ENCODE results near the gene EGFL8. TPM values are rescaled to one million over a fixed set of nuclear protein-coding genes. Genes with fewer than 3 reads are reported as not detected.

EGFL8 gene
- total RNA-seq, 1 experiment from 2014 or later, result 18.8 TPM

- peaks cover 81% of the 10 kb centered on the region for H3K36me3 Mint-ChIP-seq (ENCODE audit: insufficient read depth, unreplicated experiment)
- H3K9me3 Mint-ChIP-seq (ENCODE audit: low read depth, unreplicated experiment), result no peaks in the 10 kb centered on the region
- peak overlapping the region; percentile 98 for H3K4me3 Mint-ChIP-seq (ENCODE audit: low read depth, unreplicated experiment)
- no TSS peak for BruUV-seq (replicated peaks)
- peak overlapping the region; percentile 98 for H3K27ac Mint-ChIP-seq (ENCODE audit: unreplicated experiment)
- H3K4me1 Mint-ChIP-seq (ENCODE audit: low read depth, unreplicated experiment), result peaks cover 23% of the 10 kb centered on the region
- no peak for DNase-seq
- no peak for TF ChIP-seq CTCF (IDR thresholded peaks at IDR 0.05; ENCODE audit: unreplicated experiment)
- no peaks in the 10 kb centered on the region for H3K27me3 Mint-ChIP-seq (ENCODE audit: unreplicated experiment)
- intact Hi-C loops (cut with micrococcal nuclease; ENCODE audit: unreplicated experiment), result no loop called here
- CTCF ChIA-PET, result interaction anchor here (4.6 kb wide), 1 partner anchor 9 kb away, joined by 39 read pairs; no protein-coding TSS in a partner anchor
Observed at GRCh38 chr6:32126880-32127279, 37.5 kb upstream of the EGFL8 start.

GRCh38 chr6:32127409-32127716 lies 37.0 kb upstream of the EGFL8 start:
- H3K4me3 Mint-ChIP-seq (ENCODE audit: low read depth, unreplicated experiment), result peak overlapping the region; percentile 98
- peaks cover 77% of the 10 kb centered on the region for H3K36me3 Mint-ChIP-seq (ENCODE audit: insufficient read depth, unreplicated experiment)
- H3K9me3 Mint-ChIP-seq (ENCODE audit: low read depth, unreplicated experiment), result no peaks in the 10 kb centered on the region
- TF ChIP-seq CTCF (IDR thresholded peaks at IDR 0.05; ENCODE audit: unreplicated experiment), result no peak
- CTCF ChIA-PET, result interaction anchor here (1.3 to 4.6 kb wide), 3 partner anchors 9 to 68 kb away, joined by 6 to 39 read pairs (median 14); partner anchors contain the start of gene RNF5
- H3K27ac Mint-ChIP-seq (ENCODE audit: unreplicated experiment), result peak overlapping the region; percentile 98
- peaks cover 23% of the 10 kb centered on the region for H3K4me1 Mint-ChIP-seq (ENCODE audit: low read depth, unreplicated experiment)
- no peaks in the 10 kb centered on the region for H3K27me3 Mint-ChIP-seq (ENCODE audit: unreplicated experiment)
- intact Hi-C loops (cut with micrococcal nuclease; ENCODE audit: unreplicated experiment), result no loop called here
- BruUV-seq (replicated peaks), result no TSS peak
- no peak for DNase-seq

GRCh38 chr6:32127717-32128592 lies 36.4 kb upstream of the EGFL8 start, which contains the start of gene ATF6B:
ATF6B (minus strand) TSS chr6:32128246; CDS start chr6:32128207, 39 bp downstream.
- H3K36me3 Mint-ChIP-seq (ENCODE audit: insufficient read depth, unreplicated experiment), result peaks cover 72% of the 10 kb centered on the region
- no TSS peak for BruUV-seq (replicated peaks)
- no peaks in the 10 kb centered on the region for H3K27me3 Mint-ChIP-seq (ENCODE audit: unreplicated experiment)
- no peaks in the 10 kb centered on the region for H3K9me3 Mint-ChIP-seq (ENCODE audit: low read depth, unreplicated experiment)
- peak within 1 kb of the TSS; percentile 98 for H3K4me3 Mint-ChIP-seq (ENCODE audit: low read depth, unreplicated experiment)
- CTCF ChIA-PET, result interaction anchor here (0.6 to 4.6 kb wide), 8 partner anchors 10 to 1172 kb away, joined by 3 to 39 read pairs (median 5); partner anchors contain the start of gene RNF5
- peak within 1 kb of the TSS; percentile 98 for H3K27ac Mint-ChIP-seq (ENCODE audit: unreplicated experiment)
- DNase-seq, result peak; percentile 99
- TF ChIP-seq CTCF (IDR thresholded peaks at IDR 0.05; ENCODE audit: unreplicated experiment), result no peak
- intact Hi-C loops (cut with micrococcal nuclease; ENCODE audit: unreplicated experiment), result no loop called here
- H3K4me1 Mint-ChIP-seq (ENCODE audit: low read depth, unreplicated experiment), result peaks cover 23% of the 10 kb centered on the region

GRCh38 chr6:32128751-32129296 lies 35.6 kb upstream of the EGFL8 start:
- intact Hi-C loops (cut with micrococcal nuclease; ENCODE audit: unreplicated experiment), result no loop called here
- H3K36me3 Mint-ChIP-seq (ENCODE audit: insufficient read depth, unreplicated experiment), result peaks cover 65% of the 10 kb centered on the region
- no TSS peak for BruUV-seq (replicated peaks)
- H3K4me1 Mint-ChIP-seq (ENCODE audit: low read depth, unreplicated experiment), result peaks cover 23% of the 10 kb centered on the region
- TF ChIP-seq CTCF (IDR thresholded peaks at IDR 0.05; ENCODE audit: unreplicated experiment), result no peak
- H3K4me3 Mint-ChIP-seq (ENCODE audit: low read depth, unreplicated experiment), result peak overlapping the region; percentile 98
- DNase-seq, result no peak
- H3K27me3 Mint-ChIP-seq (ENCODE audit: unreplicated experiment), result peaks cover 6% of the 10 kb centered on the region
- H3K9me3 Mint-ChIP-seq (ENCODE audit: low read depth, unreplicated experiment), result no peaks in the 10 kb centered on the region
- CTCF ChIA-PET, result interaction anchor here (0.6 to 4.6 kb wide), 7 partner anchors 11 to 1215 kb away, joined by 3 to 39 read pairs (median 4); partner anchors contain the start of gene VARS2
- H3K27ac Mint-ChIP-seq (ENCODE audit: unreplicated experiment), result peak overlapping the region; percentile 98
